ENCODE data around the gene GPR3. TPM values are rescaled to one million over a fixed set of nuclear protein-coding genes. Genes with fewer than 3 reads are reported as not detected.
"Not testable (repeated sequence)": the region's sequence is repeated elsewhere in the genome, so short reads cannot be mapped to it uniquely, and the experiment has no call there.

GPR3 gene
- total RNA-seq, 1 experiment from 2014 or later = not detected

DNA sequence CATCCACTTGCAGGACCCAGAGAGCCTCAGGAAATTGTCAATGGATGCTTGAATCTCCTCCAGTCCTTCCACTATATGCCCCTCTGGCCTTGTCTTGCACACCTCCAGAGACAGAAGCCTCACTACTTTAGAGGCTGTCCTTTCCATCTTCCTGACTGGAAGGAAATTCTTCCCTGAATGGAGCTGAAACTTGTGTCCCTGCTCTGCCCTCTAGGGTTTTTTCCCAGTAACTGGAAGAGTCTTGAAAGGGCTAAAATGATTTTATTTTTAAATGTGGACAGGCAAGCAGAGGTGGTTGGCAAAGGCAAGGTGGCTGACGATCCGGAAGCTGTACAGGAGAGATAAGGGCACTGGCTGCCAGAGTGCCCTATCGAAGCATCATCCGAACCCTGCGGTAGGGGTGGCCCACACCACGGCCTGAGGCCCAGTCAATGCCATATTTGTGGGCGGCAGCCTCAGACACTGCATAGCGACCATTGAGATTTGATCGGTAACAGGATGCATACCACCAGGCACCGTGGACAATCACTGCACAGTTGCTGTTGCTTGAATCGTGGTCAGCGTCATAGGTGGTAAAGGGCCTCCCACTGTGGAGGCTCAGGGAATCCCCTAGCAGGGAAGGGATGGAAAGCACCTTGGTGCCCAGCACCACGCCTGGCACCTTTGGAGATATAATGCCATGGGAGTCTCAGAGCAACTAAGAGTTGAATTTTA, 23.4 kb upstream of the GPR3 start:
- Histone ChIP-seq H3K27me3 (no peaks in the 10 kb centered on the region), H3K36me3 (peaks cover 11% of the 10 kb centered on the region), H3K9me3 (no peaks in the 10 kb centered on the region), H3K4me3 (no peak overlapping the region)
- DNase-seq = no peak

- no peak for DNase-seq
- no peaks in the 10 kb centered on the region for H3K27me3 ChIP-seq
- H3K36me3 ChIP-seq = no peaks in the 10 kb centered on the region
- H3K4me3 ChIP-seq = no peak overlapping the region
- no peaks in the 10 kb centered on the region for H3K9me3 ChIP-seq
Observed at GRCh38 chr1:27372022-27372807, 20.2 kb upstream of the GPR3 start.

DNA sequence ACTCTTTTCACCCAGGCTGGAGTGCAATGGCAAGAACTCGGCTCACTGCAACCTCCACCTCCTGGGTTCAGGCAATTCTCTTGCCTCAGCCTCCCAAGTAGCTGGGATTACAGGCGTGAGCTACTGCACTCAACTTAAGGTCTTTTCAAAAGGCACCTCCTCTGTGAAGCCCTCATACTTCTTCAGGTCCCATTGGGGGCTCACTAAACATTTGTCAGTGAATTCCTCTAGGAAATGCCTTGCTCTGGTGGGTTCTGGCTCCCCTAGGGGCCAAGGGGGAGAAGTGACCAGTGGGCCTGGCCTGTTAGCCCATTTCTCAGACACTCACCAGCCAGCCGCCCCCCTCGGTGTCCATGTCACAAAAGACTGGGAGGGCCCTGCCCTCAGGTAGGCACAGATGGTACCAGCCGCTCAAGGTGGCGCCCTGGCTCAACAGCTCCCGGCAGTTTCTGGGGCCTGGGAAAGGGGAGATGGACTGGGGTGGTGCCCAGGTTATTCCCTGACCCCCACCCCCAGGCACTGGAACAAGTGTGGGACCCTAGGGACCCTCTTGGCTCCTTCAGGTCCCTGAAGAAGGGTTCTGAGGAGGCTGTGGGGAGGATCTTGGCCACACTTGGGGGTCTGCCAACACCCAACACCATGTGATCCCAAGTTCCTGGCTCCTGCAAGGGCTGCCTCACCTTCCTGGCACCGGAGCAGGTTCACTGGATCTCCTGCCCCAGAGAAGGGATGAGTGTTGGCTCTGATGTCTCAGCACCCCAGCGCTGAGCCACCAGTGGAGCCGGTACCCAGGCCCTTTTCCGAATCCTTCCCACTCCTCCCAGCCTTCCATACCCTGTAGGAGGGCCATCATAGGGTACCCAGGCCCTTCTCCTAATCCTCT, 19.4 kb upstream of the GPR3 start:
- no peaks in the 10 kb centered on the region for H3K9me3 ChIP-seq
- no peaks in the 10 kb centered on the region for H3K36me3 ChIP-seq
- DNase-seq = no peak
- H3K27me3 ChIP-seq = no peaks in the 10 kb centered on the region
- no peak overlapping the region for H3K4me3 ChIP-seq

DNA sequence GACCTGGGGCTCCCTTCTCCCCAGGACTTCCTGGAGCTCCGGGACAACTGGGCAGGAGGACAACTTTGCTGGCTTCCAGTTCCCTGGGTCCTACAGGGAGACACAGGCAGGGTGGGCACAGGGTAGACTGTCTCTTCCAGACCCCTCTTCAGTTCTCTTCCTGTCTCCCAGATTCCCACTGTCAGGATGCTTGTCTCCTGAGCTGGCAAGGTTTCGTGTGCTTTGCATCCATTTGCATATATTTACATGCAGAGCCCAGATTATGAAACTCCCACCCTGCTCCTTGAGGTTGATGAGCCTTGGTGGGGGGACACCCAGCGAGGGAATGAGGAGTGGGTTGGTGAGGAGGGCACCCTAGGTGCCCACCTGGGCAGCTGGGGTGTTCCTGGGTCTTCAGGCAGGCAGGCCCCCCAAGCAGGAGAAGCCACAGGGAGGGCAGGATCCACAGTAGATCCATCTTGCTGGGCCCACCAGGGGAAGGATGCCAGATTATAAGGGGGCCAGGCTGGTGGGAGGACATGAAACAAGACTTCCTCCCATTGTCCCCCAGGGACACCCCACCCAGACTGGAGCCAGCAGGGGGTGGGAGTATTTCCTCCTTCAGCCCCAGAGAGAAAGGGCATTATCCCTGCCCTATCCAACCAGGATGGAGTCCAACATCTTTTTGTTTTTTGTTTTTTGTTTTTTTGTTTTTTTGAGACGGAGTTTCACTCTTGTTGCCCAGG, 17.9 kb upstream of the GPR3 start, which contains the start of gene FCN3:
TSS of gene FCN3 (minus strand) at position 463 of the 725 bp plus-strand sequence. CDS start at position 457, 6 bp downstream.
- DNase-seq = no peak
- Histone ChIP-seq H3K4me3 (no peak within 1 kb of the TSS), H3K36me3 (no peaks in the 10 kb centered on the region), H3K9me3 (no peaks in the 10 kb centered on the region), H3K27me3 (no peaks in the 10 kb centered on the region)

DNA sequence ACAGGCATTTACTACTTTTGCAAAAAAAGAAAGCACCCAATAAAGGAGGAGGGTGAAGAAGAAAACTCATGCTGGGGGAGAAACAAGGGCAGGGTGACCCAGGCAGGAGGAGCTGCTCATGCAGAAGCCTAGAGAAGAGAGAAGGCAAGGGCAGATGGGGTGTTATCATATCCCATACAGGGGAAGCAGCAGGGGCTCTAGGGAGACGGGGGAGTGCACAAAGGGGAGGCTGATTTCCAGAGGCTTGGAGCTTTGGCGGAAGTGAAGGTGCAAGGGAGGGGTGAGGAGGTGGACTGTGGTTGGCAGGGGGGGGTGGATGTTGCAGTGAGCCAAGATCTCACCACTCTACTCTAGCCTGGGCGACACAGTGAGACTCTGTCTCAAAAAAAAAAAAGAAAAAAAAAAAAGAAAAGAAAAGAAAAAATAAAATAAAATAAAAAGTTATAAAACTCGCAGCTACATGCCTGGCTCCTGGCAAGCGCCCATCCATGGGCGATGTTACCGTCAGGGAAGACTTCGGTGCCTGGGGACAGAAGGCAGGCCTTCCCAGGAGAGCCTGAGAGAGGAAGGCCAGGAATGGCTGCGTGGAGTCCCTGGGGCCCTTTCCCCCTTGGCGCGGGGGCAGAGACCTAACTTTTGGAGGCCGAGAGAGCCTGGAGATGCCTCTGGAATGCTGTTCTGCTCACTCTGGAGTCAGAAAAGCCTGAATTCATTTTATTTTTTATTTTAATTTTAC, 14.5 kb upstream of the GPR3 start:
- H3K36me3 ChIP-seq = no peaks in the 10 kb centered on the region
- H3K27me3 ChIP-seq = no peaks in the 10 kb centered on the region
- H3K4me3 ChIP-seq = no peak overlapping the region
- no peaks in the 10 kb centered on the region for H3K9me3 ChIP-seq
- no peak for DNase-seq

DNA sequence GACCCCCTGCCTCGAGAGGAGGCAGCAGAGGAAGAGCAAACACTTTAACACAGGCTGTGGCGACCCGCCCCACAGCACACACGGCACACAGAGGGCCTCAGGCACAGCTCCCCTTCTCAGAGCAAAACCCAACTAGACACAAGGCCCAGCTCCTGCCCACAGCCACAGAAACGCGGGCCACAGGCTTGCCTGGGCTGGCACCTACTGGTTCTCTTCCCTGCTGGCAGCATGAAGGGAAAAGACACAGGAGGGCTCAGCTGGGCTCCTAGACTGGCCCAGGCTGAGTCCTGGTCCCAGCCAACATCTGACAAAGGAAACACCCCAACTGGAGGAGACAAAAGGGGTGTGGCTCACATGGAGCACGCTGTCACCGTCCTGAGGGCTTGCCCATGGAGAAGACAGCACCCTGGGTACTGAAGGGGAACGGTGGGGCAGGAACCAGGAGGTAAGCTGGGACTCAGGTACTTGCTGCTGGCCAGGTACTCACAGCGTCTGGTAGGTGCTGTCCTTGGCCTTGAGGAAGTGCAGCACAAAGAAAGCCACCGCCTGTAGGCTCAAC, 12.8 kb upstream of the GPR3 start:
- DNase-seq = no peak
- Histone ChIP-seq H3K27me3 (no peaks in the 10 kb centered on the region), H3K36me3 (no peaks in the 10 kb centered on the region), H3K9me3 (no peaks in the 10 kb centered on the region), H3K4me3 (no peak overlapping the region)

DNA sequence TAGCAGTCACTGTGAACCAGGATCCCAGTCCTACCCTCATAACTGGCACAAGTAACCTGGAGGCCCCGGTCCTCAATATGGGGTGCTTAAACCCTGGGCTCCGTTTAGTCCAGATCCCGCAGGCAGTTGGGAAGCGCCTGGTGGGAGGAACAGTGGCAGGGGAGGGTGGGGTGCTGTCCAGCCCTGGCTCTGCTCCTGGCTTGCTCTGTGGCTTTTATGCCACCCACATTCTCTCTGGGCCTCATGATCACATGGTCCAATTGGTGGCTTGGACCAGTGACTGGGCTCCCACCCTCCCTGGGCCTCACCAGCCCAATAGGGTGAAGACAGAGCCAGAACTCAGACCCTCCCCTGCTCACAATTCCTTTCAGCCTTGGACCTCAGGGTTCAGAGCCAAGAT, 12.2 kb upstream of the GPR3 start:
- Histone ChIP-seq H3K27me3 (no peaks in the 10 kb centered on the region), H3K4me3 (no peak overlapping the region), H3K36me3 (no peaks in the 10 kb centered on the region), H3K9me3 (no peaks in the 10 kb centered on the region)
- DNase-seq = no peak

DNA sequence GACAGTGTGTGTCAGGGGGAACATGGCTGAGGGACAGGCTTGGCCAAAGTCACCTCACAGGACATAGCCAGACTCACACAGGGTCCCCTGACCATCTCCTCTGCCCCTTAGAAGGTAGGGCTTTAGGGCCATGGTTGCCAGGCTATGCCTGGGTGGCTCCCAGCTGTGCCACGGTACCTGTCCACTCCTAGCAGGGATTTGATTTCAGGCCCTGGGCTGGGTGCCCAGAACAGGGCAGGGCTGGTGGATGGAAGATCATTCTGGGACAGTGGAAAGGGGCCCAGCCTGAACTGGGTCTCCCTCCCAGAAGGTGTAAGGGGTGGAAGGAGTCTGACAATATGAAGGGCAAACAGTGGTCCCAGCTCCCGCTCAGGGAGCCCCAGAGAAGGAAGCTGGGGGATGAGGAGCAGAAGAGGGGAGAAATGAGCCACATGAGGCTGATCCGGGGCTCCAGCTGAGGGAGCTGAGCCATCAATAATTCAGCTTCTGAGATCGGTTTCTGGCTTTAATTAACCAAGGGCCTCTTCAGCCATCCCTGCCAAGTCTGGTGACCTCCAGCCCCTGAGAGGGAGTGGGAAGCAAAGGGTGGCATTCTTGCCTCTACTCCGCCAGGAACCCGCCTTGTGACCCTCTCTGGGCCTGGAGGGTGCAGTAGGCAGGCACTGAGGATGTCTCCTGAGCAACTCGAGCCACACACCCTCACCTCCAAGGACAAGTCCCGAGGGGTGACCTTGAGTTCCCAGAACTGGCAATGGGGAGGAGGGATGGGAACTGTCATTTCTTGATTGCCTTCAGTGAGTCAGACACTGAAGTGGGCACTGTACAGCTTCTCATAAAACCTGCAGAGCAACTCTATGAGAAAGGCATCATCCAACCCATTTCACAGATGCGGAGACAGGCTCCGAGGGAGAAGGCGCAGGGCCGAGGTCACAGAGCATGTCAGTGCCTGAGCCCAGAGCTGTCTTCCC, 11.4 kb upstream of the GPR3 start:
- no peaks in the 10 kb centered on the region for H3K27me3 ChIP-seq
- no peaks in the 10 kb centered on the region for H3K9me3 ChIP-seq
- H3K4me3 ChIP-seq = no peak overlapping the region
- H3K36me3 ChIP-seq = no peaks in the 10 kb centered on the region
- no peak for DNase-seq

DNA sequence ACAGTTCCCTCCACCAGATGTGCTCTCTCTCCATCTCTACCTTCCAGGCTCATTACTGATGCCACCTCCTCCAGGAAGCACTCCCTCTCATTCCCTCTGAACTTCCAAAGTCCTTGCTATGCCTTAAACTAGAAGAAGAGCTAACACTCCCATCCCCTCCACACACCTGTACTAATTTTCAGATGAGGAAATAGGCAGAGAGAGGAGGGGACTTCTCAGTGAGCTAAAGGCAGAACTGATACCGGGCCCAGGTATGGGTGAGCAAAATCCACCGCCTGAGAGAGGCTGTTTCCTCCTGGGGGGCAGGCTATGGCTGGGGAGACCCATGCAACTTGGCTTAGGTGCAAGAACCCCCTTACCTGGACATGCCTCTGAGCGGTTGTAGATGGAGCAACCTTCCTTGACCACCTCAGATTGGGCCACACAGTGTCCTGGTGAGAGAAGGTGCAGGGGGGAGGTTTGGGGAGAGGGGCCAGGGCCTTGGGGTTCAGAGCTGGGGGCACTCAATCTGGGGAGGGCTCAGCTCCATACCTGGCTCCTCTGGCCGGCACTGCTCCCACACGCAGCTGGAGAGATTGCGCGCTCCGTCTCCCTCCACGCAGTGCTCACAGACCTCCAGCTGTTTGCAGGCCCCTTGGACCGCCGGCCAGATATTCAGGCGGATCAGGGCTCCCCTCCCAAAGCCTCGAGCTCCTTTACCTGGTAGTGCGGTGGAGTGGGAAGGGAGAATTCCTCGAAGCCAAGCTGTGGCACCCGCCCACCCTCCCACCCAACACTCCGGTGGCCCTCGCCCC, 10.3 kb upstream of the GPR3 start:
- no peaks in the 10 kb centered on the region for H3K27me3 ChIP-seq
- no peak overlapping the region for H3K4me3 ChIP-seq
- no peak for DNase-seq
- H3K36me3 ChIP-seq = no peaks in the 10 kb centered on the region
- no peaks in the 10 kb centered on the region for H3K9me3 ChIP-seq

GRCh38 chr1:27383039-27383605, 9.3 kb upstream of the GPR3 start, which contains the start of gene CD164L2:
Gene CD164L2 (minus strand): TSS chr1:27383333. CDS start chr1:27383239, 94 bp downstream.
- Histone ChIP-seq H3K27me3 (no peaks in the 10 kb centered on the region), H3K4me3 (no peak within 1 kb of the TSS), H3K36me3 (no peaks in the 10 kb centered on the region), H3K9me3 (no peaks in the 10 kb centered on the region)
- no peak for DNase-seq

DNA sequence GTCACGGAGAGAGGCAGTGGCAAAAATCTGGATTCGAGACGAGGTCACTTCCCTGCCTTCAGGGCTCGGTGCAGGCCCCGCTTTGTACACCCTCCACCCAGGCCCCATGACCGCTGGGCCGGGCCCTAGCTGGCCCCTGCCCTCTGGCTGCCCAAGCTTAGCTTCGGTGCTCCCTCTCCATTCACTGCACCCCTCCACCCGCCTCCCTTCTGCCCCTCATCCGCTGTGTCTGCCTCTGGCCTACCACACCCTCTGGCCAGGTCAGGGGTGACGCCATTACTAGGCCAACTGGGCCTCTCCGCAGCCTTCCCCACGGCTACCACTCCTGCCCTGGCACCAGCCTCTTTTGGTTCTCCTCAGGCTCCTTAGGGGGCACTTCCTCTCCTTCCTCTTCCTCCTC, 8.8 kb upstream of the GPR3 start:
- Histone ChIP-seq H3K27me3 (no peaks in the 10 kb centered on the region), H3K36me3 (no peaks in the 10 kb centered on the region), H3K4me3 (no peak overlapping the region), H3K9me3 (no peaks in the 10 kb centered on the region)
- no peak for DNase-seq

DNA sequence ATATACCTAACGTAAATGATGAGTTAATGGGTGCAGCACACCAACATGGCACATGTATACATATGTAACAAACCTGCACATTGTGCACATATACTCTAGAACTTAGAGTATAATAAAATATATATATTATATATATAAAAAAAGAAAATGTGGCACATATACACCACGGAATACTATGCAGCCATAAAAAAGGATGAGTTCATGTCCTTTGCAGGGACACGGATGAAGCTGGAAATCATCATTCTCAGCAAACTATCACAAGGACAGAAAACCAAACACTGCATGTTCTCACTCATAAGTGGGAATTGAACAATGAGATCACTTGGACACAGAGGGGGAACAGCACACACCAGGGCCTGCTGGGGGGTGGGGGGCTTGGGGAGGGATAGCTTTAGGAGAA, 7.6 kb upstream of the GPR3 start:
- H3K9me3 ChIP-seq, H3K36me3 ChIP-seq, DNase-seq, H3K27me3 ChIP-seq, H3K4me3 ChIP-seq: not testable (repeated sequence)

GRCh38 chr1:27388337-27389005, 4.0 kb upstream of the GPR3 start:
- DNase-seq = peak; percentile 24
- Histone ChIP-seq H3K36me3 (no peaks in the 10 kb centered on the region), H3K27me3 (no peaks in the 10 kb centered on the region), H3K4me3 (no peak overlapping the region), H3K9me3 (no peaks in the 10 kb centered on the region)
